ENCODE measurements around the gene SRL. TPM values are rescaled to one million over a fixed set of nuclear protein-coding genes. Genes with fewer than 3 reads are reported as not detected.
A peak's percentile ranks its signal among the peaks of the same experiment; 100 is the strongest.

The SRL gene
- total and polyA plus RNA-seq, 4 donors = 0.31 to 3.2 (median 1.5) TPM

GRCh38 chr16:4179020-4179419 lies 62.9 kb downstream of the SRL start:
- Histone ChIP-seq H3K9me3 (ENCODE audit: control insufficient read depth, low read length) (no peaks in the 10 kb centered on the region), H3K4me3 (ENCODE audit: low read length in 2 of 2) (no peak overlapping the region), H3K4me1 (ENCODE audit: control insufficient read depth in 1 of 2, insufficient read depth in 2 of 2, low read length in 2 of 2) (no peaks in the 10 kb centered on the region), H3K27me3 (ENCODE audit: control insufficient read depth in 1 of 2, insufficient read depth in 2 of 2, low read length in 1 of 2) (no peaks in the 10 kb centered on the region), H3K27ac (ENCODE audit: low read depth in 1 of 2, low read length in 2 of 2) (no peak overlapping the region), H3K36me3 (ENCODE audit: control insufficient read depth in 1 of 2, insufficient read depth in 2 of 2, low read length in 1 of 2) (no peaks in the 10 kb centered on the region)
- intact Hi-C loops (cut with DNase I) = no loop called here
- WGBS, 2 donors = 74 to 79% methylated on average over 5 of the region's 5 CpGs
- DNase-seq = no peak
- ATAC-seq (ENCODE audit: low FRiP score) = no peak

GRCh38 chr16:4178468-4179010 lies 63.3 kb downstream of the SRL start:
- intact Hi-C loops (cut with DNase I) = no loop called here
- ATAC-seq (ENCODE audit: low FRiP score) (no peak), DNase-seq (no peak)
- 96% methylated on average over 9 of the region's 9 CpGs for WGBS, 2 donors
- no peaks in the 10 kb centered on the region for H3K9me3 ChIP-seq (ENCODE audit: control insufficient read depth, low read length)
- no peak overlapping the region for H3K27ac ChIP-seq (ENCODE audit: low read depth in 1 of 2, low read length in 2 of 2)
- H3K4me3 ChIP-seq (ENCODE audit: low read length in 2 of 2) = no peak overlapping the region
- no peaks in the 10 kb centered on the region for H3K4me1 ChIP-seq (ENCODE audit: control insufficient read depth in 1 of 2, insufficient read depth in 2 of 2, low read length in 2 of 2)
- H3K27me3 ChIP-seq (ENCODE audit: control insufficient read depth in 1 of 2, insufficient read depth in 2 of 2, low read length in 1 of 2) = no peaks in the 10 kb centered on the region
- H3K36me3 ChIP-seq (ENCODE audit: control insufficient read depth in 1 of 2, insufficient read depth in 2 of 2, low read length in 1 of 2) = no peaks in the 10 kb centered on the region

GRCh38 chr16:4176906-4177417 lies 64.9 kb downstream of the SRL start:
- Histone ChIP-seq H3K9me3 (ENCODE audit: control insufficient read depth, low read length) (no peaks in the 10 kb centered on the region), H3K36me3 (ENCODE audit: control insufficient read depth in 1 of 2, insufficient read depth in 2 of 2, low read length in 1 of 2) (no peaks in the 10 kb centered on the region), H3K27me3 (ENCODE audit: control insufficient read depth in 1 of 2, insufficient read depth in 2 of 2, low read length in 1 of 2) (no peaks in the 10 kb centered on the region), H3K4me3 (ENCODE audit: low read length in 2 of 2) (no peak overlapping the region), H3K4me1 (ENCODE audit: control insufficient read depth in 1 of 2, insufficient read depth in 2 of 2, low read length in 2 of 2) (no peaks in the 10 kb centered on the region), H3K27ac (ENCODE audit: low read depth in 1 of 2, low read length in 2 of 2) (no peak overlapping the region)
- no peak for DNase-seq
- ATAC-seq (ENCODE audit: low FRiP score) = no peak
- WGBS, 2 donors = 69 to 75% methylated on average over 5 of the region's 5 CpGs
- intact Hi-C loops (cut with DNase I) = no loop called here

- no peak overlapping the region for H3K27ac ChIP-seq (ENCODE audit: low read depth in 1 of 2, low read length in 2 of 2)
- H3K4me3 ChIP-seq (ENCODE audit: low read length in 2 of 2) = no peak overlapping the region
- intact Hi-C loops (cut with DNase I) = no loop called here
- no peaks in the 10 kb centered on the region for H3K36me3 ChIP-seq (ENCODE audit: control insufficient read depth in 1 of 2, insufficient read depth in 2 of 2, low read length in 1 of 2)
- no peaks in the 10 kb centered on the region for H3K27me3 ChIP-seq (ENCODE audit: control insufficient read depth in 1 of 2, insufficient read depth in 2 of 2, low read length in 1 of 2)
- DNase-seq (no peak), ATAC-seq (ENCODE audit: low FRiP score) (no peak)
- WGBS, 2 donors = 89 to 91% methylated on average over 2 of the region's 2 CpGs
- H3K9me3 ChIP-seq (ENCODE audit: control insufficient read depth, low read length) = no peaks in the 10 kb centered on the region
- H3K4me1 ChIP-seq (ENCODE audit: control insufficient read depth in 1 of 2, insufficient read depth in 2 of 2, low read length in 2 of 2) = no peaks in the 10 kb centered on the region
Observed at GRCh38 chr16:4175849-4176248, 66.0 kb downstream of the SRL start.

GRCh38 chr16:4172070-4172469 lies 69.8 kb downstream of the SRL start:
- DNase-seq (no peak), ATAC-seq (ENCODE audit: low FRiP score) (no peak)
- WGBS, 2 donors = 81 to 84% methylated on average over 3 of the region's 3 CpGs
- no peak overlapping the region for H3K4me3 ChIP-seq (ENCODE audit: low read length in 2 of 2)
- H3K36me3 ChIP-seq (ENCODE audit: control insufficient read depth in 1 of 2, insufficient read depth in 2 of 2, low read length in 1 of 2) = no peaks in the 10 kb centered on the region
- H3K27me3 ChIP-seq (ENCODE audit: control insufficient read depth in 1 of 2, insufficient read depth in 2 of 2, low read length in 1 of 2) = no peaks in the 10 kb centered on the region
- intact Hi-C loops (cut with DNase I) = no loop called here
- H3K9me3 ChIP-seq (ENCODE audit: control insufficient read depth, low read length) = no peaks in the 10 kb centered on the region
- no peak overlapping the region for H3K27ac ChIP-seq (ENCODE audit: low read depth in 1 of 2, low read length in 2 of 2)
- H3K4me1 ChIP-seq (ENCODE audit: control insufficient read depth in 1 of 2, insufficient read depth in 2 of 2, low read length in 2 of 2) = no peaks in the 10 kb centered on the region

- H3K9me3 ChIP-seq (ENCODE audit: control insufficient read depth, low read length) = no peaks in the 10 kb centered on the region
- H3K27ac ChIP-seq (ENCODE audit: low read depth in 1 of 2, low read length in 2 of 2) = no peak overlapping the region
- H3K4me3 ChIP-seq (ENCODE audit: low read length in 2 of 2) = no peak overlapping the region
- WGBS, 2 donors = 91 to 92% methylated on average over 6 of the region's 6 CpGs
- no peaks in the 10 kb centered on the region for H3K36me3 ChIP-seq (ENCODE audit: control insufficient read depth in 1 of 2, insufficient read depth in 2 of 2, low read length in 1 of 2)
- no peak for ATAC-seq (ENCODE audit: low FRiP score)
- no peaks in the 10 kb centered on the region for H3K4me1 ChIP-seq (ENCODE audit: control insufficient read depth in 1 of 2, insufficient read depth in 2 of 2, low read length in 2 of 2)
- H3K27me3 ChIP-seq (ENCODE audit: control insufficient read depth in 1 of 2, insufficient read depth in 2 of 2, low read length in 1 of 2) = no peaks in the 10 kb centered on the region
- DNase-seq = peak in 1 of 2 donors; percentile 44
- intact Hi-C loops (cut with DNase I) = no loop called here
Observed at GRCh38 chr16:4169415-4169814, 72.5 kb downstream of the SRL start.

GRCh38 chr16:4166821-4167220 lies 75.1 kb downstream of the SRL start:
- H3K4me1 ChIP-seq (ENCODE audit: control insufficient read depth in 1 of 2, insufficient read depth in 2 of 2, low read length in 2 of 2) = no peaks in the 10 kb centered on the region
- intact Hi-C loops (cut with DNase I) = no loop called here
- H3K4me3 ChIP-seq (ENCODE audit: low read length in 2 of 2) = no peak overlapping the region
- ATAC-seq (ENCODE audit: low FRiP score) = no peak
- no peaks in the 10 kb centered on the region for H3K27me3 ChIP-seq (ENCODE audit: control insufficient read depth in 1 of 2, insufficient read depth in 2 of 2, low read length in 1 of 2)
- no peaks in the 10 kb centered on the region for H3K9me3 ChIP-seq (ENCODE audit: control insufficient read depth, low read length)
- 93 to 94% methylated on average over 4 of the region's 4 CpGs for WGBS, 2 donors
- H3K27ac ChIP-seq (ENCODE audit: low read depth in 1 of 2, low read length in 2 of 2) = no peak overlapping the region
- H3K36me3 ChIP-seq (ENCODE audit: control insufficient read depth in 1 of 2, insufficient read depth in 2 of 2, low read length in 1 of 2) = no peaks in the 10 kb centered on the region
- DNase-seq = no peak

- no peak for ATAC-seq (ENCODE audit: low FRiP score)
- intact Hi-C loops (cut with DNase I) = no loop called here
Observed at GRCh38 chr16:4160658-4161430, 81.0 kb downstream of the SRL start.

GRCh38 chr16:4159726-4160125 lies 82.2 kb downstream of the SRL start:
- Histone ChIP-seq H3K36me3 (ENCODE audit: control insufficient read depth in 1 of 2, insufficient read depth in 2 of 2, low read length in 1 of 2) (no peaks in the 10 kb centered on the region), H3K9me3 (ENCODE audit: control insufficient read depth, low read length) (no peaks in the 10 kb centered on the region), H3K4me1 (ENCODE audit: control insufficient read depth in 1 of 2, insufficient read depth in 2 of 2, low read length in 2 of 2) (no peaks in the 10 kb centered on the region), H3K4me3 (ENCODE audit: low read length in 2 of 2) (no peak overlapping the region), H3K27me3 (ENCODE audit: control insufficient read depth in 1 of 2, insufficient read depth in 2 of 2, low read length in 1 of 2) (no peaks in the 10 kb centered on the region), H3K27ac (ENCODE audit: low read depth in 1 of 2, low read length in 2 of 2) (no peak overlapping the region)
- 94 to 95% methylated on average over 17 of the region's 17 CpGs for WGBS, 2 donors
- ATAC-seq (ENCODE audit: low FRiP score) (no peak), DNase-seq (no peak)
- intact Hi-C loops (cut with DNase I) = no loop called here

More at GRCh38 chr16:4160658-4161430, 81.0 kb downstream of the SRL start:
- Histone ChIP-seq H3K4me3 (ENCODE audit: low read length in 2 of 2) (no peak overlapping the region), H3K27ac (ENCODE audit: low read depth in 1 of 2, low read length in 2 of 2) (no peak overlapping the region), H3K27me3 (ENCODE audit: control insufficient read depth in 1 of 2, insufficient read depth in 2 of 2, low read length in 1 of 2) (no peaks in the 10 kb centered on the region), H3K9me3 (ENCODE audit: control insufficient read depth, low read length) (no peaks in the 10 kb centered on the region), H3K36me3 (ENCODE audit: control insufficient read depth in 1 of 2, insufficient read depth in 2 of 2, low read length in 1 of 2) (no peaks in the 10 kb centered on the region), H3K4me1 (ENCODE audit: control insufficient read depth in 1 of 2, insufficient read depth in 2 of 2, low read length in 2 of 2) (no peaks in the 10 kb centered on the region)
- DNase-seq = no peak
- WGBS, 2 donors = 86 to 90% methylated on average over 7 of the region's 7 CpGs
